Measurements from ENCODE around the gene AKAP9. TPM values are rescaled to one million over a fixed set of nuclear protein-coding genes. Genes with fewer than 3 reads are reported as not detected.
"Not testable (repeated sequence)": the region's sequence is repeated elsewhere in the genome, so short reads cannot be mapped to it uniquely, and the experiment has no call there.

Gene AKAP9
- total and polyA plus RNA-seq, 4 donors = 76.0 to 124 (median 92.5) TPM

GRCh38 chr7:91957823-91958222 lies 17.2 kb downstream of the AKAP9 start:
- Histone ChIP-seq H3K36me3 (ENCODE audit: control insufficient read depth, insufficient read depth, low read length) (no peaks in the 10 kb centered on the region), H3K4me3 (ENCODE audit: low read depth, low read length) (no peak overlapping the region), H3K27me3 (ENCODE audit: control insufficient read depth, insufficient read depth, low read length) (no peaks in the 10 kb centered on the region), H3K27ac (ENCODE audit: low read depth, low read length) (no peak overlapping the region), H3K9me3 (ENCODE audit: control insufficient read depth, insufficient read depth, low read length) (no peaks in the 10 kb centered on the region), H3K4me1 (ENCODE audit: control insufficient read depth, insufficient read depth, low read length) (no peaks in the 10 kb centered on the region)
- DNase-seq (ENCODE audit: low read depth in 4 of 6, low spot score in 6 of 6) = no peak
- 100% methylated on average over 1 of the region's 1 CpG for WGBS (ENCODE audit: insufficient coverage)

GRCh38 chr7:91959023-91959422 lies 18.4 kb downstream of the AKAP9 start:
- Histone ChIP-seq H3K36me3 (ENCODE audit: control insufficient read depth, insufficient read depth, low read length) (no peaks in the 10 kb centered on the region), H3K4me3 (ENCODE audit: low read depth, low read length) (no peak overlapping the region), H3K4me1 (ENCODE audit: control insufficient read depth, insufficient read depth, low read length) (no peaks in the 10 kb centered on the region), H3K27me3 (ENCODE audit: control insufficient read depth, insufficient read depth, low read length) (no peaks in the 10 kb centered on the region), H3K9me3 (ENCODE audit: control insufficient read depth, insufficient read depth, low read length) (no peaks in the 10 kb centered on the region), H3K27ac (ENCODE audit: low read depth, low read length) (no peak overlapping the region)
- WGBS (ENCODE audit: insufficient coverage) = no CpG with 5 or more reads among the region's 5 CpGs
- no peak for DNase-seq (ENCODE audit: low read depth in 4 of 6, low spot score in 6 of 6)

- Histone ChIP-seq H3K27ac (ENCODE audit: low read depth, low read length) (no peak overlapping the region), H3K9me3 (ENCODE audit: control insufficient read depth, insufficient read depth, low read length) (no peaks in the 10 kb centered on the region), H3K4me3 (ENCODE audit: low read depth, low read length) (no peak overlapping the region), H3K27me3 (ENCODE audit: control insufficient read depth, insufficient read depth, low read length) (no peaks in the 10 kb centered on the region), H3K36me3 (ENCODE audit: control insufficient read depth, insufficient read depth, low read length) (no peaks in the 10 kb centered on the region), H3K4me1 (ENCODE audit: control insufficient read depth, insufficient read depth, low read length) (no peaks in the 10 kb centered on the region)
- no CpG with 5 or more reads among the region's 2 CpGs for WGBS (ENCODE audit: insufficient coverage)
- peak in 1 of 6 donors; percentile 78 for DNase-seq (ENCODE audit: low read depth in 4 of 6, low spot score in 6 of 6)
Observed at GRCh38 chr7:91961816-91962215, 21.2 kb downstream of the AKAP9 start.

GRCh38 chr7:91962419-91962818 lies 21.8 kb downstream of the AKAP9 start:
- no CpG with 5 or more reads among the region's 3 CpGs for WGBS (ENCODE audit: insufficient coverage)
- Histone ChIP-seq H3K27me3 (ENCODE audit: control insufficient read depth, insufficient read depth, low read length) (no peaks in the 10 kb centered on the region), H3K36me3 (ENCODE audit: control insufficient read depth, insufficient read depth, low read length) (no peaks in the 10 kb centered on the region), H3K27ac (ENCODE audit: low read depth, low read length) (no peak overlapping the region), H3K9me3 (ENCODE audit: control insufficient read depth, insufficient read depth, low read length) (no peaks in the 10 kb centered on the region), H3K4me3 (ENCODE audit: low read depth, low read length) (no peak overlapping the region), H3K4me1 (ENCODE audit: control insufficient read depth, insufficient read depth, low read length) (no peaks in the 10 kb centered on the region)
- DNase-seq (ENCODE audit: low read depth in 4 of 6, low spot score in 6 of 6) = no peak

GRCh38 chr7:91967513-91967912 lies 26.9 kb downstream of the AKAP9 start:
- H3K9me3 ChIP-seq (ENCODE audit: control insufficient read depth, insufficient read depth, low read length); H3K4me3 ChIP-seq (ENCODE audit: low read depth, low read length); H3K27me3 ChIP-seq (ENCODE audit: control insufficient read depth, insufficient read depth, low read length); H3K36me3 ChIP-seq (ENCODE audit: control insufficient read depth, insufficient read depth, low read length); DNase-seq (ENCODE audit: low read depth in 4 of 6, low spot score in 6 of 6); H3K27ac ChIP-seq (ENCODE audit: low read depth, low read length); H3K4me1 ChIP-seq (ENCODE audit: control insufficient read depth, insufficient read depth, low read length): not testable (repeated sequence)
- no CpG with 5 or more reads among the region's 2 CpGs for WGBS (ENCODE audit: insufficient coverage)

GRCh38 chr7:91973639-91974038 lies 33.0 kb downstream of the AKAP9 start:
- WGBS (ENCODE audit: insufficient coverage) = no CpG with 5 or more reads among the region's 5 CpGs
- peaks cover 5% of the 10 kb centered on the region for H3K36me3 ChIP-seq (ENCODE audit: control insufficient read depth, insufficient read depth, low read length)
- H3K4me1 ChIP-seq (ENCODE audit: control insufficient read depth, insufficient read depth, low read length) = no peaks in the 10 kb centered on the region
- H3K9me3 ChIP-seq (ENCODE audit: control insufficient read depth, insufficient read depth, low read length) = no peaks in the 10 kb centered on the region
- H3K27ac ChIP-seq (ENCODE audit: low read depth, low read length) = no peak overlapping the region
- no peak overlapping the region for H3K4me3 ChIP-seq (ENCODE audit: low read depth, low read length)
- H3K27me3 ChIP-seq (ENCODE audit: control insufficient read depth, insufficient read depth, low read length) = no peaks in the 10 kb centered on the region
- DNase-seq (ENCODE audit: low read depth in 4 of 6, low spot score in 6 of 6) = no peak

GRCh38 chr7:91974066-91974465 lies 33.4 kb downstream of the AKAP9 start:
- no peak for DNase-seq (ENCODE audit: low read depth in 4 of 6, low spot score in 6 of 6)
- Histone ChIP-seq H3K4me1 (ENCODE audit: control insufficient read depth, insufficient read depth, low read length) (no peaks in the 10 kb centered on the region), H3K27ac (ENCODE audit: low read depth, low read length) (no peak overlapping the region), H3K4me3 (ENCODE audit: low read depth, low read length) (no peak overlapping the region), H3K27me3 (ENCODE audit: control insufficient read depth, insufficient read depth, low read length) (no peaks in the 10 kb centered on the region), H3K9me3 (ENCODE audit: control insufficient read depth, insufficient read depth, low read length) (no peaks in the 10 kb centered on the region), H3K36me3 (ENCODE audit: control insufficient read depth, insufficient read depth, low read length) (peaks cover 5% of the 10 kb centered on the region)

GRCh38 chr7:91976743-91977142 lies 36.1 kb downstream of the AKAP9 start:
- WGBS (ENCODE audit: insufficient coverage) = 100% methylated on average over 3 of the region's 4 CpGs
- DNase-seq (ENCODE audit: low read depth in 4 of 6, low spot score in 6 of 6) = no peak
- H3K27ac ChIP-seq (ENCODE audit: low read depth, low read length) = no peak overlapping the region
- no peaks in the 10 kb centered on the region for H3K27me3 ChIP-seq (ENCODE audit: control insufficient read depth, insufficient read depth, low read length)
- peaks cover 5% of the 10 kb centered on the region for H3K36me3 ChIP-seq (ENCODE audit: control insufficient read depth, insufficient read depth, low read length)
- no peak overlapping the region for H3K4me3 ChIP-seq (ENCODE audit: low read depth, low read length)
- H3K4me1 ChIP-seq (ENCODE audit: control insufficient read depth, insufficient read depth, low read length) = no peaks in the 10 kb centered on the region
- H3K9me3 ChIP-seq (ENCODE audit: control insufficient read depth, insufficient read depth, low read length) = no peaks in the 10 kb centered on the region

GRCh38 chr7:91979590-91979989 lies 38.9 kb downstream of the AKAP9 start:
- Histone ChIP-seq H3K36me3 (ENCODE audit: control insufficient read depth, insufficient read depth, low read length) (peaks cover 5% of the 10 kb centered on the region), H3K27ac (ENCODE audit: low read depth, low read length) (no peak overlapping the region), H3K4me1 (ENCODE audit: control insufficient read depth, insufficient read depth, low read length) (no peaks in the 10 kb centered on the region), H3K9me3 (ENCODE audit: control insufficient read depth, insufficient read depth, low read length) (no peaks in the 10 kb centered on the region), H3K27me3 (ENCODE audit: control insufficient read depth, insufficient read depth, low read length) (no peaks in the 10 kb centered on the region), H3K4me3 (ENCODE audit: low read depth, low read length) (no peak overlapping the region)
- WGBS (ENCODE audit: insufficient coverage) = no CpG with 5 or more reads among the region's 1 CpG
- no peak for DNase-seq (ENCODE audit: low read depth in 4 of 6, low spot score in 6 of 6)

GRCh38 chr7:91982352-91982751 lies 41.7 kb downstream of the AKAP9 start:
- H3K4me1 ChIP-seq (ENCODE audit: control insufficient read depth, insufficient read depth, low read length); H3K4me3 ChIP-seq (ENCODE audit: low read depth, low read length); H3K27ac ChIP-seq (ENCODE audit: low read depth, low read length); H3K9me3 ChIP-seq (ENCODE audit: control insufficient read depth, insufficient read depth, low read length); DNase-seq (ENCODE audit: low read depth in 4 of 6, low spot score in 6 of 6); H3K27me3 ChIP-seq (ENCODE audit: control insufficient read depth, insufficient read depth, low read length); H3K36me3 ChIP-seq (ENCODE audit: control insufficient read depth, insufficient read depth, low read length): not testable (repeated sequence)
- WGBS (ENCODE audit: insufficient coverage) = 100% methylated on average over 1 of the region's 4 CpGs

Measured in spinal cord (tissue), 10 donors.